GM12878 (cell line): Measurements from ENCODE around the gene KCNK7. TPM values are rescaled to one million over a fixed set of nuclear protein-coding genes. Genes with fewer than 3 reads are reported as not detected.
A peak's percentile ranks its signal among the peaks of the same experiment; 100 is the strongest.

Source experiments
- ATAC-seq: fragments of 200-7000 bp; cut with Tn5 transposase; 3 replicates; pipeline ENCODE4 v1.9.1; 2020; ENCODE audit warnings: mild to moderate bottlenecking, moderate library complexity
- BruUV-seq: library from RNA; stranded (reverse); fragments of 400-500 nt; replicated peaks from 2 replicates; lab custom pipeline; 2021; lab: Mats Ljungman, UMichigan
- CTCF ChIA-PET: fragments of 300-600 bp; sonication (Branson Sonifier 250); formaldehyde crosslinking; extraction: SDS; loops from one replicate; lab custom pipeline; 2021; ENCODE audit warnings: inconsistent platforms; lab: Yijun Ruan, JAX
- POLR2A ChIA-PET: fragments of 350-600 bp; formaldehyde crosslinking; extraction: SDS; loops from one replicate; lab custom pipeline; 2021; ENCODE audit warnings: inconsistent platforms; lab: Charles Lee
- RAD21 ChIA-PET: fragments of 300-600 bp; sonication (Branson Sonifier 250); formaldehyde crosslinking; loops from one replicate; lab custom pipeline; 2023; ENCODE audit warnings: antibody characterized with exemption; ENCODE audit not compliant: unreplicated experiment; lab: Charles Lee
- SMC1A ChIA-PET: fragments of 300-600 bp; sonication (Branson Sonifier 250); formaldehyde crosslinking; loops from one replicate; lab custom pipeline; 2023; ENCODE audit not compliant: unreplicated experiment, uncharacterized antibody; lab: Charles Lee
- DNase-seq: peaks from one replicate; pipeline ENCODE4 v3.0.0-alpha.2; 2011; ENCODE audit warnings: low read depth, low spot score
- FAIRE-seq: peaks from 3 replicates; lab custom pipeline; 2011; peaks lifted over from hg19 to GRCh38; lab: Jason Lieb, UNC
- H2AFZ ChIP-seq: 2 replicates; pipeline ENCODE4 v1.6.0; 2011; ENCODE audit warnings: low read depth, low read length, control low read depth; ENCODE audit not compliant: control insufficient read depth
- H3K27ac ChIP-seq: 2 replicates; pipeline ENCODE4 v1.5.1; 2011; ENCODE audit warnings: control low read depth; ENCODE audit not compliant: control insufficient read depth, insufficient read depth
- H3K27me3 ChIP-seq, 2 experiments: replicated peaks in 1 of 2; 2 replicates each; pipeline versions ENCODE4 v1.6.0 to v1.6.1; 2011; ENCODE audit warnings: low read length in 1 of 2; ENCODE audit not compliant: control insufficient read depth in 2 of 2, insufficient read depth in 2 of 2
- H3K36me3 ChIP-seq, 2 experiments: 2 replicates each; pipeline ENCODE4 v1.5.1; 2011; ENCODE audit warnings: low read length in 1 of 2; ENCODE audit not compliant: control insufficient read depth in 2 of 2, insufficient read depth in 2 of 2
- H3K4me1 ChIP-seq: 2 replicates; pipeline ENCODE4 v1.6.1; 2011; ENCODE audit warnings: mild to moderate bottlenecking, low read length, moderate library complexity, mixed read lengths; ENCODE audit not compliant: control insufficient read depth, insufficient read depth
- H3K4me2 ChIP-seq: 2 replicates; pipeline ENCODE4 v1.6.0; 2011; ENCODE audit warnings: control low read depth; ENCODE audit not compliant: control insufficient read depth, insufficient read depth
- H3K4me3 ChIP-seq: fragments of 200-600 bp; sonication (generic); 2 replicates; pipeline ENCODE4 v1.5.1; 2016
- H3K79me2 ChIP-seq: 2 replicates; pipeline ENCODE4 v1.6.0; 2011; ENCODE audit warnings: low read length; ENCODE audit not compliant: control insufficient read depth, insufficient read depth
- H3K9ac ChIP-seq: 2 replicates; pipeline ENCODE4 v1.8.0; 2011; ENCODE audit warnings: low read length, control low read depth, mixed read lengths; ENCODE audit not compliant: control insufficient read depth, insufficient read depth
- H3K9me3 ChIP-seq: replicated peaks from 3 replicates; pipeline ENCODE4 v1.5.1; 2011; ENCODE audit warnings: mild to moderate bottlenecking, low read length; ENCODE audit not compliant: control insufficient read depth, insufficient read depth
- H4K20me1 ChIP-seq: 2 replicates; pipeline ENCODE4 v1.6.0; 2011; ENCODE audit not compliant: control insufficient read depth, insufficient read depth
- CBX5 ChIP-seq: sonication (generic); IDR thresholded peaks from 2 replicates; pipeline ENCODE4 v1.6.1; 2016; ENCODE audit warnings: low read depth, moderate library complexity, mild to moderate bottlenecking, inconsistent platforms
- CHD2 ChIP-seq: IDR thresholded peaks from 2 replicates; pipeline ENCODE4 v1.6.1; 2011; ENCODE audit warnings: low read depth, low read length, improper control_type of control experiment, borderline replicate concordance
- E2F4 ChIP-seq: IDR thresholded peaks from 2 replicates; pipeline ENCODE4 v1.6.1; 2012; ENCODE audit warnings: low read depth, low read length, improper control_type of control experiment
- E2F8 ChIP-seq: fragments of 450-650 bp; IDR thresholded peaks from 2 replicates; pipeline ENCODE4 v1.6.1; 2018; ENCODE audit warnings: mild to moderate bottlenecking, low read depth, moderate library complexity; ENCODE audit not compliant: partially characterized antibody
- EP300 ChIP-seq, 2 experiments: fragments of 150-350 bp in 1 of 2; IDR thresholded peaks; 2 replicates each; pipeline ENCODE4 v1.6.1; 2011 to 2012; ENCODE audit warnings: low read depth in 2 of 2, low read length in 2 of 2, borderline replicate concordance in 1 of 2, improper control_type of control experiment in 1 of 2, inconsistent platforms in 1 of 2; ENCODE audit not compliant: control insufficient read depth in 1 of 2
- ESRRA ChIP-seq: IDR thresholded peaks from 2 replicates; pipeline ENCODE4 v1.6.1; 2012; ENCODE audit warnings: mild to moderate bottlenecking, low read length, improper control_type of control experiment
- GATAD2B ChIP-seq: fragments of 450-650 bp; conservative IDR thresholded peaks from 2 replicates; pipeline ENCODE4 v1.6.1; 2017; ENCODE audit warnings: low read depth, mild to moderate bottlenecking, moderate library complexity
- HDAC2 ChIP-seq: fragments of 200-600 bp; sonication (generic); IDR thresholded peaks from 2 replicates; pipeline ENCODE4 v1.6.1; 2017
- HDGF ChIP-seq: fragments of 450-650 bp; IDR thresholded peaks from 2 replicates; pipeline ENCODE4 v1.6.1; 2016; ENCODE audit warnings: antibody characterized with exemption
- IRF3 ChIP-seq: fragments of 450-650 bp; IDR thresholded peaks from 2 replicates; pipeline ENCODE4 v1.6.1; 2014; ENCODE audit warnings: mild to moderate bottlenecking
- MYC ChIP-seq: IDR thresholded peaks from 2 replicates; pipeline ENCODE4 v1.6.1; 2011; ENCODE audit warnings: mild to moderate bottlenecking, low read length, moderate library complexity, inconsistent platforms; ENCODE audit not compliant: insufficient read depth, insufficient replicate concordance, insufficient read length, severe bottlenecking
- NFXL1 ChIP-seq: fragments of 450-650 bp; IDR thresholded peaks from 2 replicates; pipeline ENCODE4 v1.6.1; 2017; ENCODE audit warnings: antibody characterized with exemption, mild to moderate bottlenecking, borderline replicate concordance
- NR2F1 ChIP-seq: fragments of 450-650 bp; conservative IDR thresholded peaks from 2 replicates; pipeline ENCODE4 v1.6.1; 2017; ENCODE audit warnings: mild to moderate bottlenecking
- RCOR1 ChIP-seq: conservative IDR thresholded peaks from 2 replicates; pipeline ENCODE4 v1.6.1; 2012; ENCODE audit warnings: low read depth, low read length, improper control_type of control experiment
- RUNX3 ChIP-seq: IDR thresholded peaks from 2 replicates; pipeline ENCODE4 v1.6.1; 2012; ENCODE audit warnings: low read length, inconsistent platforms
- SMARCA5 ChIP-seq: fragments of 450-650 bp; IDR thresholded peaks from 2 replicates; pipeline ENCODE4 v1.6.1; 2017; ENCODE audit warnings: mild to moderate bottlenecking
- SREBF2 ChIP-seq: IDR thresholded peaks from 2 replicates; pipeline ENCODE4 v1.6.1; 2012; ENCODE audit warnings: mild to moderate bottlenecking, low read length
- TCF7 ChIP-seq: IDR thresholded peaks from 2 replicates; pipeline ENCODE4 v1.6.1; 2014; ENCODE audit warnings: antibody characterized with exemption, borderline replicate concordance
- WGBS: methylation state at CpG from one replicate; pipeline ENCODE4 v1.1.6; 2016; ENCODE audit warnings: low lambda C conversion rate; ENCODE audit not compliant: insufficient replicate concordance, insufficient coverage; ENCODE audit errors: missing lambda C conversion rate; 5-methylcytosine and 5-hydroxymethylcytosine counted together
- in situ Hi-C: fragments of 300-500 bp; cut with MboI; formaldehyde crosslinking; loops from 9 replicates; pipeline ENCODE4 v1.14.3; 2018; ENCODE audit warnings: mixed read lengths
- intact Hi-C: fragments of 100-400 bp; cut with micrococcal nuclease; formaldehyde crosslinking; loops from one replicate; pipeline ENCODE4 v1.14.2; 2022; ENCODE audit not compliant: unreplicated experiment
- polyA plus RNA-seq, 11 experiments: library from polyadenylated mRNA; depleted of rRNA in 4 of 11; unstranded in 6 of 11; stranded (reverse) in 5 of 11; fragments of >200 nt; fragmentation: Nextera tagmentation in 4 of 11; fragmentation: Illumina TruSeq in 1 of 11; extraction: Ambion mirVana in 4 of 11; extraction: Trizol in 1 of 11; gene quantifications; 1 replicate in 1 of 11; 2 replicates in 10 of 11; pipeline versions ENCODE4 v1.2.1 to v1.2.3, GENCODE V29; 2011 to 2016; ENCODE audit warnings: inconsistent platforms in 2 of 11, missing spikeins in 2 of 11, low read depth in 1 of 11
- total RNA-seq, 4 experiments: library from RNA; depleted of rRNA in 3 of 4; stranded (reverse); fragments of >200 nt in 3 of 4; fragmentation: Illumina TruSeq in 1 of 4; extraction: Trizol in 1 of 4; gene quantifications; 2 replicates each; pipeline versions ENCODE4 v1.2.1 to v1.2.3, GENCODE V29; 2013 to 2021

Gene KCNK7
- total and polyA plus RNA-seq, 10 of the 15 experiments (the other 5 are each of a cell fraction or from before 2014, with no cell fraction given): 0.11 to 0.54 (median 0.23) TPM; not detected in 7

- H4K20me1 ChIP-seq: no peaks in the 10 kb centered on the region
- no peaks in the 10 kb centered on the region for H3K27me3 ChIP-seq
- intact Hi-C loops (loop anchor here (1.0 to 2.0 kb wide), 3 partner anchors 13 to 25 kb away; partner anchors contain the start of genes MAP3K11 and PCNX3), in situ Hi-C loops (no loop called here)
- peak overlapping the region; percentile 85 for H3K4me3 ChIP-seq
- peaks cover 12 to 30% of the 10 kb centered on the region in 2 experiments for H3K36me3 ChIP-seq
- RAD21 ChIA-PET: interaction anchor here (0.5 to 2.9 kb wide), 14 partner anchors 13 to 178 kb away, joined by 3 to 19 read pairs (median 4); partner anchors contain the start of genes EHBP1L1, FAM89B, PCNX3 and RELA
- CTCF ChIA-PET: interaction anchor here (0.7 to 2.9 kb wide), 16 partner anchors 13 to 220 kb away, joined by 3 to 14 read pairs (median 6); partner anchors contain the start of genes EHBP1L1, FAM89B, MUS81 and PCNX3
- TSS peak; percentile 50 for BruUV-seq
- peak overlapping the region; percentile 89 for H3K27ac ChIP-seq
- 4% methylated on average over 8 of the region's 8 CpGs for WGBS
- no peak overlapping the region; the same call in 1 of the 2 replicates for H2AFZ ChIP-seq
- FAIRE-seq: peak; percentile 97
- peak overlapping the region; percentile 92 for H3K9ac ChIP-seq
- peak; percentile 70 for ATAC-seq
- DNase-seq: peak; percentile 91
- peaks cover 42% of the 10 kb centered on the region for H3K79me2 ChIP-seq
- H3K9me3 ChIP-seq: no peaks in the 10 kb centered on the region
- POLR2A ChIA-PET: interaction anchor here (0.9 to 7.6 kb wide), 18 partner anchors 14 to 251 kb away, joined by 3 to 100 read pairs (median 7); partner anchors contain the start of genes CCDC85B, EHBP1L1, PCNX3 and RELA
- H3K4me2 ChIP-seq: peak overlapping the region; percentile 99
- SMC1A ChIA-PET: interaction anchor here (0.6 to 3.6 kb wide), 6 partner anchors 13 to 479 kb away, joined by 3 to 33 read pairs (median 10); partner anchors contain the start of genes PCNX3 and RELA
- H3K4me1 ChIP-seq: peaks cover 34% of the 10 kb centered on the region
- TF ChIP-seq SREBF2 (no peak), TCF7 (no peak), NR2F1 (peak; percentile 87), CBX5 (no peak), RCOR1 (peak; percentile 74; the same call in 1 of the 2 replicates), EP300 (IDR thresholded peaks at IDR 0.05; ENCODE audit: borderline replicate concordance in 1 of 2, control insufficient read depth in 1 of 2, low read depth in 2 of 2, low read length in 2 of 2) (peak; percentile 92 to 96), IRF3 (no peak), HDAC2 (no peak), NFXL1 (no peak), RUNX3 (peak; percentile 77), GATAD2B (peak; percentile 69), CHD2 (peak; percentile 92), HDGF (peak; percentile 93), ESRRA (no peak), MYC (no peak), E2F4 (no peak), SMARCA5 (peak; percentile 95), E2F8 (peak; percentile 57)
These were observed 44.3 kb upstream of the KCNK7 start for GRCh38 chr11:65639623-65640482.
